ENCODE data around the gene ALDH3A2.

GRCh38 chr17:19618015-19618414 lies 30.5 kb upstream of the ALDH3A2 start:
- no peak for TF ChIP-seq CTCF (IDR thresholded peaks at IDR 0.05; ENCODE audit: low read depth, low read length, missing input control)
- TF ChIP-seq FOXA1 (IDR thresholded peaks at IDR 0.05), result no peak
- no peak for TF ChIP-seq TAF1 (conservative IDR thresholded peaks at IDR 0.05)
- TF ChIP-seq RAD21 (IDR thresholded peaks at IDR 0.05), result no peak
- no peak for TF ChIP-seq YY1 (IDR thresholded peaks at IDR 0.05)
- TF ChIP-seq MAX (IDR thresholded peaks at IDR 0.05), result no peak
- no peak for TF ChIP-seq REST (IDR thresholded peaks at IDR 0.05)
- TF ChIP-seq RXRA (IDR thresholded peaks at IDR 0.05), result no peak
- TF ChIP-seq GABPA (IDR thresholded peaks at IDR 0.05 in 1 of 2, conservative IDR thresholded peaks at IDR 0.05 in 1 of 2), result no peak

Measured in liver (tissue), 3 donors.